NT2/D1 (cell line): Measurements from ENCODE around the gene PHC2.

Experiments used
- DNase-seq: peaks from one replicate; pipeline ENCODE4 v3.0.0-alpha.2; 2011; ENCODE audit warnings: low read depth, low spot score
- H3K27me3 ChIP-seq: 2 replicates; pipeline ENCODE4 v1.6.0; 2011; ENCODE audit warnings: mild to moderate bottlenecking; ENCODE audit not compliant: insufficient read length, insufficient read depth
- H3K36me3 ChIP-seq: 2 replicates; pipeline ENCODE4 v1.6.1; 2011; ENCODE audit warnings: mild to moderate bottlenecking, low read length, mixed read lengths; ENCODE audit not compliant: insufficient read depth, insufficient read length
- H3K4me1 ChIP-seq: 2 replicates; pipeline ENCODE4 v1.5.1; 2011; ENCODE audit not compliant: insufficient read depth, insufficient read length
- H3K4me3 ChIP-seq: 2 replicates; pipeline ENCODE4 v1.5.1; 2011; ENCODE audit warnings: low read depth; ENCODE audit not compliant: insufficient read length
- H3K9ac ChIP-seq: 2 replicates; pipeline ENCODE4 v1.6.0; 2011; ENCODE audit warnings: low read depth; ENCODE audit not compliant: insufficient read length
- H3K9me3 ChIP-seq: 2 replicates; pipeline ENCODE4 v1.5.1; 2011; ENCODE audit warnings: mild to moderate bottlenecking, low read length; ENCODE audit not compliant: insufficient read depth
- SUZ12 ChIP-seq: IDR thresholded peaks from 2 replicates; pipeline ENCODE4 v1.6.1; 2011; ENCODE audit not compliant: insufficient read length, insufficient read depth; ENCODE audit errors: extremely low read depth
- YY1 ChIP-seq: IDR thresholded peaks from 2 replicates; pipeline ENCODE4 v1.6.1; 2011; ENCODE audit not compliant: insufficient read length, insufficient read depth
- ZNF274 ChIP-seq: IDR thresholded peaks from 2 replicates; pipeline ENCODE4 v1.6.1; 2011; ENCODE audit warnings: mild to moderate bottlenecking, low read depth, low read length

The PHC2 gene

DNA sequence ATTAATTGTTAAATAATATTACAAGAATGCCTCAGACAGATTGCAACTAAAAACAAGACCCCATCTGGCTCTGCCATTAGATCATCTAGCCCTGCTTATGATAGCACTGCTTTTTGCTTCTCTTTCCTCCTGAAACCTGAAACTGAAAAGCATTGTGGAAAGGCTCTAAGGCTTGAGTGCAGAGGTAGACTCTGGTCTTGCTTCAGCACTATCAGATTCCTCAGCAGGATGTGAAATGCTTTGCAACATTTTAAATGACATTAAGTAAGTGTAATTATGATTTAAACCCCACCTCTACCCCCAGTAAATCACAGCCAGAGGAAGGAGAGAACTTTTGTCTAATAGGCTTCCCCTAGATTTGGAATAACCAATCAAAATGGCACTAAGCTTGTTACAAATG lies 32.9 kb downstream of the PHC2 start:
- Histone ChIP-seq H3K4me1 (peaks cover 8% of the 10 kb centered on the region), H3K9me3 (no peaks in the 10 kb centered on the region), H3K36me3 (no peaks in the 10 kb centered on the region), H3K27me3 (no peaks in the 10 kb centered on the region), H3K9ac (no peak overlapping the region), H3K4me3 (no peak overlapping the region)
- TF ChIP-seq SUZ12 (no peak), YY1 (no peak), ZNF274 (no peak)
- no peak for DNase-seq

DNA sequence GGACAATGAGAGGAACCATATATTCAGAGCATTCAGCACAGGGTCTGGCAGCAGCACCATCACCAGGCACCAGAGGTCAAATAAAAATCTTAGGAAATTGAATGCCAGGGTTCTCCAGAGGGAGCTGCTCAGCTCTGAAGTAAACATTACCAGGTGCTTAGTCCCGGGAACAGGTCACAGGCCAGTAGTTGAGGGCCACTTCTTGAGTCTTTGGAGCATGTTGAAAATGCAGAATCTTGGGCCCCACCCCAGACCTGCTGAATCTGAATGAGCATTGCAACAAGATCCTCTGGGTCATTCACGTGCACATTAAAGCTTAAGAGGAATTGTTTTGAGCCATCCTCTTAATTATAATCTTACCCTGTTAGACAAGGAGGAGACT lies 33.8 kb downstream of the PHC2 start:
- TF ChIP-seq ZNF274, result no peak
- TF ChIP-seq YY1, result no peak
- no peak for TF ChIP-seq SUZ12
- DNase-seq, result no peak

GRCh38 chr1:33396188-33397124 lies 34.4 kb downstream of the PHC2 start:
- H3K4me1 ChIP-seq, result peaks cover 11% of the 10 kb centered on the region
- DNase-seq, result no peak
- no peak overlapping the region for H3K9ac ChIP-seq
- H3K27me3 ChIP-seq, result no peaks in the 10 kb centered on the region
- H3K4me3 ChIP-seq, result no peak overlapping the region
- H3K36me3 ChIP-seq, result no peaks in the 10 kb centered on the region
- no peaks in the 10 kb centered on the region for H3K9me3 ChIP-seq
- no peak for TF ChIP-seq SUZ12
- no peak for TF ChIP-seq YY1
- TF ChIP-seq ZNF274, result no peak

More for the DNA sequence above, 33.8 kb downstream of the PHC2 start:
- no peaks in the 10 kb centered on the region for H3K27me3 ChIP-seq
- H3K4me3 ChIP-seq, result no peak overlapping the region
- H3K36me3 ChIP-seq, result no peaks in the 10 kb centered on the region
- no peak overlapping the region for H3K9ac ChIP-seq
- peaks cover 8% of the 10 kb centered on the region for H3K4me1 ChIP-seq
- H3K9me3 ChIP-seq, result no peaks in the 10 kb centered on the region

DNA sequence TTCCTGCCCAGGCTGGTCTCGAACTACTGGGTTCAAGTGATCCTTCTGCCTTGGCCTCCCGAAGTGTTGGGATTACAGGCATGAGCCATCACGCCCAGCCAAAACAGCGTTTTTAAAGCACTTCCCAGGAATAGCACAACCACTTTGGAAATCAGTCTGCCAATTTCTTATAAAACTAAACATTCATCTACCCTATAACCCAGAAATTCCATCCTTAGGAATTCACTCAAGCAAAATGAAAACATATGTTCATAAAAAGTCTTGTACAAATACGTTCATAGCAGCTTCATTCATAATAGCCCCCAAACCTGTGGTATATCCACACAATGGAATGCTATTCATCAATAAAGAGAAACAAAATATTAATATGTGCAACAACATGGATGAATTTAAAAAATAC lies 36.1 kb downstream of the PHC2 start:
- no peak overlapping the region for H3K4me3 ChIP-seq
- no peak overlapping the region for H3K9ac ChIP-seq
- no peaks in the 10 kb centered on the region for H3K36me3 ChIP-seq
- TF ChIP-seq SUZ12, result no peak
- no peak for TF ChIP-seq YY1
- no peak for TF ChIP-seq ZNF274
- no peaks in the 10 kb centered on the region for H3K27me3 ChIP-seq
- DNase-seq, result no peak
- no peaks in the 10 kb centered on the region for H3K9me3 ChIP-seq
- H3K4me1 ChIP-seq, result peaks cover 11% of the 10 kb centered on the region

DNA sequence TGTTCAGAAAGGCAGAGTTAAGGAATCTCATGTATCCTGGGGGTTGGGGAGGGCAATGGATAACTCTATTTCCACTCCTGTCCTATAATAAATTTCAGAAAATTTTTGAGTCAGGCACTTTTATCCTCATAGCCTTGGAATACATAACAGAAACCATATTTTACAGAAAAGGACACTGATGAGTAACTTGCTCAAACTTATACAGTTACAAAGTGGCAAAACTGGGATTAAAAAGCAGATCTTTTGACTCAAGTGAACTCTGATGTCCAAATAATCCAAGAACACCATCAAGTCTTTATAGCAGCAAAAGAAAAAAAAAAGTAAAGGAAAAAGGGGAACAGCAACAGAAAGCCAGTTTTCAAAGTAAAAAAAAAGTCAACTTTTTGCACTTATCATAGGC lies 36.9 kb downstream of the PHC2 start:
- Histone ChIP-seq H3K27me3 (no peaks in the 10 kb centered on the region), H3K4me3 (no peak overlapping the region)

DNA sequence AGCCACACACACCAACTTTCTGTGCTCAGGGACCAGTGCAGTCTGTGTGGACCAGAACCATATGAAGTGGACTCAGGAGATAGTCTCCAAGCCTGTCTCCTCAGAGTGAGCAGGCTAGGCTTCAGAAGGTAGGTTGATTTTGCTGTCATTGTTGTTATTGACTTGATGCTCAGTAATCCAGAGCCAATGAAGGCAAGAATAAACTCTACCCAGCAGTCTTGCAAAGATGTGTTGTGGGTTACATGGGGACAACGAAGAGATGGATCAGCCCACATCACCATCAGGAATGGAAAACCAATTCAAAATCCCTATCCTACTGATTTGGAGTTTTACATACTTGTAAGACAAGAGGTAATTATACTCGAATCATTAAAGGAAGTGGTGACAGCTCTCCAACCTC lies 37.4 kb downstream of the PHC2 start:
- TF ChIP-seq YY1 (no peak), ZNF274 (no peak), SUZ12 (no peak)
- peaks cover 11% of the 10 kb centered on the region for H3K4me1 ChIP-seq
- DNase-seq, result no peak
- H3K4me3 ChIP-seq, result no peak overlapping the region
- no peaks in the 10 kb centered on the region for H3K36me3 ChIP-seq
- no peaks in the 10 kb centered on the region for H3K27me3 ChIP-seq
- no peak overlapping the region for H3K9ac ChIP-seq
- no peaks in the 10 kb centered on the region for H3K9me3 ChIP-seq

More for the DNA sequence above, 36.9 kb downstream of the PHC2 start:
- Histone ChIP-seq H3K9ac (no peak overlapping the region), H3K4me1 (peaks cover 11% of the 10 kb centered on the region), H3K9me3 (no peaks in the 10 kb centered on the region), H3K36me3 (no peaks in the 10 kb centered on the region)
- no peak for DNase-seq
- TF ChIP-seq YY1 (no peak), SUZ12 (no peak), ZNF274 (no peak)

GRCh38 chr1:33392639-33393038 lies 38.3 kb downstream of the PHC2 start:
- Histone ChIP-seq H3K36me3 (no peaks in the 10 kb centered on the region), H3K9ac (no peak overlapping the region), H3K27me3 (no peaks in the 10 kb centered on the region), H3K4me3 (no peak overlapping the region), H3K9me3 (no peaks in the 10 kb centered on the region), H3K4me1 (peaks cover 11% of the 10 kb centered on the region)
- TF ChIP-seq YY1 (no peak), ZNF274 (no peak), SUZ12 (no peak)
- DNase-seq, result no peak
